DMS79 treated with DMSO at 0.1 percent for 48 hours (cell line): ENCODE data around the gene PRRX1.

Experiments used
- DNase-seq: peaks from one replicate; lab custom pipeline; 2025; lab: John Stamatoyannopoulos, UW

Gene PRRX1

GRCh38 chr1:170664093-170664827, at the start of gene PRRX1:
Gene PRRX1, plus strand, starts transcription at chr1:170664131. Its CDS starts 88 bp downstream, at chr1:170664219.
- no peak for DNase-seq

DNA sequence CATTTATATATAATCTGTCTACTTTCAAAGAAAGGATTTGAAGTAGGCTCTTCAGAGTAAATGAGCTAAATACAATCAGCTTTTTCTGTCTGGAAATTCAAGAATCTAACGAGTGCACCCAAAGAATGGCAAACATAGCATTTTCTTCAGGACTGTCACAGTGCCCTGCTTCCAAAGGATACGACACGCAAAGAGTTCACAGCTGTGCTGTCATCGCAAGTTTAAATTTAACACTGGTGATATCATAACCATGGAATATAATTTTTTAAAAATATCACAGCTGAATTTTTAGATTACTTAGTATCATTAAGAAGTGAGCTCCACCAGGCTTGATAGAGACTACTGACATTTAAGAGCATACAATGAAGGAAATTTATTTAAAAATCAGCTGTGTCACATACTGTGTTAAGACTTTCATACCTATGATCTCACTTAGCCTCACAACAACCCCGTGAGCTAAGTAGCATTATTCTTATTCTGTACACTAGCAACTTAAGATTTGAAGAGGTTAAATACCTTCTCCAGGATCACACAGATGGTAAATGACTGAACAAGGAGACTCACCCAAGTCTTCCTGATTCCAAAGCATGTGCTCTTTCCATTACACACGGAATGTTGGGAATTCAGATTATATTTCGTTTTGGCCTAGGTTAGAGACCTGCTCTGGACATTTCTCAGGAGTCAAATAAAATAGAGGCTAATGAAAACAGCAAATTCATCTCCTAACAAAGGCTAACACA, 46.2 kb upstream of the PRRX1 start:
- DNase-seq, result no peak

GRCh38 chr1:170618421-170618820, 45.5 kb upstream of the PRRX1 start:
- DNase-seq, result no peak

- DNase-seq, result no peak
Observed at GRCh38 chr1:170619241-170620028, 44.5 kb upstream of the PRRX1 start.

GRCh38 chr1:170620164-170620563, 43.8 kb upstream of the PRRX1 start:
- DNase-seq, result no peak

DNA sequence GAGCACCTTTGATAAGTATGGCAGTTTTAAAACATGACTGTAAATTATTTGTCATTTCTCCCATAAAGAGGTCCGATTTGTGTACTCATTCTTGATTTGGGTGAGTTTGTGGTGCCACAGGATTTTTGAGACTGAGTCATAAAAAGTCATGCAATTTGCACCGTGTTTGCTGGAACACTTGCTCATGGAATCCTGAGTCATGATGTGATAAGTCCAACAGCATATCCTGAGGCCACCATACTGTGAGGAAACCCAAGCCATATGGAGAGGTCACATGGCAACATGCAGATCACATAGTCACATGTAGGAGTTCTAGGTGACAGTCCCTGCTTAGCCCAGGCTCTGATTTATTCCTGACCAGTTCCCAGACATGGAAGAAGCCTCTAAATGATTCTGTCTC, 40.8 kb upstream of the PRRX1 start:
- no peak for DNase-seq

DNA sequence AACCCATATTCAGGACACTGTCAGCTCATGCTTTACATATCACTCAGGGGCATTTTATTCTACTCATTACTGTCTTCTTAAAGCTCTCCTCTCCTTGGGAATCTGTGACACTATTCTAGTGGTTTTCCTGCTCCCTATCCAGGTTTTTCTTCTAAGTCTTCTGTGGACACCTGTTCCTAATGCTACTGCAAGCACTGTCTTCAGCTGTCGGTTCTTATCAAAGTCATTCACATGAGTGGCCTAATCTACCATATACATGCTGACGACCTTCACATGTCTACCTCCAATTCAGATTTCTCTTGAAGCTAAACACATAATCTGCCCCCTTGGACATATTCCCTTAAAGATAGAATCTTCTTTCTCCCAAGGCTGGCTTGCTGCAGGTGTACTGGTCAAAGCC, 39.8 kb upstream of the PRRX1 start:
- DNase-seq, result no peak

- DNase-seq, result no peak
Observed at GRCh38 chr1:170630977-170631376, 33.0 kb upstream of the PRRX1 start.

GRCh38 chr1:170634293-170634692, 29.6 kb upstream of the PRRX1 start:
- no peak for DNase-seq

DNA sequence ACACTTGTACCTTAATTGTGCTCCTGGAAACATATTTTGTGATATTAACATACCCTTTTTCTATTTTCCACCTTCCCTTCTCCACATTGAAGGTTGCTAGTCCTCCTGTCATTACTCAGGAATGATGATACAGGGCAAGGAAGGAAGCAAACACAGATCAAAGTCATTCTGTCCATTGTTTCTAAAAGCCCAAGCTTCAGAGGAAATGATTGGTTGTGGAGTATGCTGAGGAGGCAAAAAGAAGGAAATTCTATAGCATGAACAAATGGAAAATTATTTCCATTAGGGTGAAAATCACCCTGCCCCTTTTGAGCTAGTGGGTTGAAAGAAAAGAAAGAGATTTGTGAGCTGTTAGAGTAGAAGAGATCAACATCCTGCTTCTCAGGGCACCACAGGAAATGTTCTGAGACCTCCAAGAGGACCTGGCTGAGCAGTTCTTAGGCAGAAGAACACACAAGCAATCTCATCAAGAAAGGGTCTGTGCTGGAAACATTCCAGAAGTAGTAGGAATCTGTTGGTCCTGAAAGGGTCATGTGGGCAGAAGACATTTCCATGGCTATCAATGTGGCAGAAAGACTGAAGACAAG, 29.0 kb upstream of the PRRX1 start:
- no peak for DNase-seq

- no peak for DNase-seq
Observed at GRCh38 chr1:170640581-170640980, 23.4 kb upstream of the PRRX1 start.

DNA sequence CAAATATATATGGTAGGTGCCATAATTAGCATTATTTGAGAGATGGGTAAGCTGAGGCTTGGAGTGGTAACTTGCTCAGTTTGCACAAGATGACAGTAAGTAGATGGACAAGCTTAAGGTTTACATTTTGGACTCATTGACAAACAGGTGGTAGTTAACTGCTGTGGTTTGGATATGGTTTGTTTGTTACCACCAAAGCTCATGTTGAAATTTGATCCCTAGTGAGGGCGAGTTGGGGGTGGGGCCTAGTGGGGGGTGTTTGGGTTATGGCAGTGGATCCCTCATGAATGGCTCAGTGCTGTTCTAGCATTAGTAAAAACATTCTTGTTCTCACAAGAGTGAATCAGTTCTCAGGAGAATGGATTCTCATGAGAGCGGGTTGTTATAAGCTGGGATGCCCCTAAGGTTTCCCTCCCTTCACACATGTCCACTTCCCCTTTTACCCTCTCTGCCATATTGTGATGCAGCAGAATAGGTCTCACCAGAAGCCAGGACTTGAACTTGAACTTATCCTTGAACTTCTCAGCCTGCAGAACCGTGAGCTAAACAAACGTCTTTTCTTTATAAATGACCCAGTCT, 6.6 kb upstream of the PRRX1 start:
- no peak for DNase-seq

DNA sequence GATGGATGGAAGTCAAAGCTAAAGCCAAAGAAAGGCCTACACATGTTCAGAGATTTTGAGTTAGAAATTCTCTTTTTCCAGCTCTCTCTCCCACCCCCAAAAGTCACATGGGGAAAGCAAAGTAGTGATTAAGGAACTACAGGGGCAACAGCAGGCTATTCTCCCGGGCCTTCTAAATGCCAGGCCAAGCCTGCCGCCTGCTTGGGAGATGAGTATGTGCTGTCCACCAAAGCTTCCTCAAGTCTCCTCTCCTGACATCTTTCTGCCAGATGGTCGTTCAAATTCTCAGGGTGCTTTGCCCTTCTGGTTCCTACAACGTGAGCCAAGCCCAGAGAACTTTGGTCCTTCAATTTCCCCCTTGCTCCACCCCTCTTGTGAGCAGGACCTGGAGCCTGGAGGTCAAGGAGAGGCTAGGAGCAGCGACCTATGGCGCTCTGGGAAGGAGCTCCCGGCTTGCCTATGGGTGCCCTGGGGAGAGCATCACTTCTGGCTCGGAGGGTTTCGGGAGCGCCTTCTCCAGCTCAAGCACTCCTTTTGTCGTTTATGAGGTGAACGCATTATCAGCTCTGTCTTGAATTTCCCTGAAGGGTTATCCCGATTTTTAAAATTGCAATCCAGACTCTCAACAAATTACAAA, 4.4 kb upstream of the PRRX1 start:
- DNase-seq, result no peak

GRCh38 chr1:170660281-170660713, 3.6 kb upstream of the PRRX1 start:
- no peak for DNase-seq

GRCh38 chr1:170660871-170661645, 2.9 kb upstream of the PRRX1 start:
- no peak for DNase-seq

- DNase-seq, result no peak
Observed at GRCh38 chr1:170661646-170662411, 2.1 kb upstream of the PRRX1 start.

DNA sequence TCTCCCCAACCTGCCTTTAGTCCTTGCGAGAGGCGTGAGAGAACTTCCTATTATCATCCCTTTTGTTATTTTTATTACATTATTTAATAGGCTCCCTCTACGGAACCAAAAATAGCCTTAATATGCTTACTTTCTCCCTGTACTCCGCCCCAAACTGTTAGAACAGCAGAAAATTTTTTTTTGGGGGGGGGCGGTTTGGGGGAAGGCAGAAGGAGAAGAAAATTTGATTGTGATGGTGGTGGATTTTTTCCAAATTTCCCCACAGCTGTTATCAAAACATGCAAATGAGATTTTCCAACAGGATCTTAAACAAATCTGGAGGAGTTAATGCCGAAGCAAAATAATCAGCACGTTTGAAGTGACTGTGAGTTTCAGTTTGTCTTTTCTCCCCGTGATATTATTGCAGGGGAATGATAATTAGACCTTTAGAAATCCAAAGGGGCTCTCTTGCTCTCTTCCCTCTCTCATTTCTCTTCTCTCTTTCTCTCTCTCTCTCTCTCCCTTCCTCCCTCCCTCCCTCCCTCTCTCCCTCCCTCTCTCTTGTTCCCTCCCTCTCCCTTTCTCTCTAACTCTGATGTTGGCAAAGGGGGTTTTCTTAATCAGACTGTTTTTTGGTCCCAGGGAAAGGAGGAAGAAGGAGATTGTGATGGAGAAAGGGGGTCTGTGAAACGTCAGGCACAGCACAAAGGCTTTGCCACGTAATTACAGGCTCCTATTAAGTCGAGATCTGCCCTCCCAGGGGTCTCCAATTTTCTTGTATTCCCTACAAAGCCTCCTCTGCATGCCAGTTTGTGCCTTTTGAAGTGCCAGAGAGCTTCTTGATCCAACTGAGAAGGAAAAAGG, 1.1 kb upstream of the PRRX1 start:
- no peak for DNase-seq

GRCh38 chr1:170663404-170664092, 383 bp upstream of the PRRX1 start:
- DNase-seq, result peak; percentile 2
